ENCODE results near the gene MYMX.

MYMX gene

DNA sequence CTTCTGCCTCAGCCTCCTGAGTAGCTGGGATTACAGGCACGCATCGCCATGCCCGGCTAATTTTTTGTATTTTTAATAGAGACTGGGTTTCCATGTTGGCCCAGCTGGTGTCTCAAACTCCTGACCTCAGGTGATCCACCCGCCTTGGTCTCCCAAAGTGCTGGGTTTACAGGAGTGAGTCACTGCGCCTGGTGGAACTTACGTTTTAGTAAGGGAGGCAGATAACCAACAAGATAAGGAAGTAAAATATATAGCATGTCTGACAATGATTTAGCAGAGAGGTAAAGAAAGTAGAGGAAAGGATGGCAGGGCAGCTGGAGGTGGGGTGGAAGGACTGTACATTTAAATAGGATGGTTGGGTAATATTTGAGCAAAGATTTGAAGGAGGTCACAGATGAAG, 12.8 kb upstream of the MYMX start:
- TF ChIP-seq, protein P1, sequence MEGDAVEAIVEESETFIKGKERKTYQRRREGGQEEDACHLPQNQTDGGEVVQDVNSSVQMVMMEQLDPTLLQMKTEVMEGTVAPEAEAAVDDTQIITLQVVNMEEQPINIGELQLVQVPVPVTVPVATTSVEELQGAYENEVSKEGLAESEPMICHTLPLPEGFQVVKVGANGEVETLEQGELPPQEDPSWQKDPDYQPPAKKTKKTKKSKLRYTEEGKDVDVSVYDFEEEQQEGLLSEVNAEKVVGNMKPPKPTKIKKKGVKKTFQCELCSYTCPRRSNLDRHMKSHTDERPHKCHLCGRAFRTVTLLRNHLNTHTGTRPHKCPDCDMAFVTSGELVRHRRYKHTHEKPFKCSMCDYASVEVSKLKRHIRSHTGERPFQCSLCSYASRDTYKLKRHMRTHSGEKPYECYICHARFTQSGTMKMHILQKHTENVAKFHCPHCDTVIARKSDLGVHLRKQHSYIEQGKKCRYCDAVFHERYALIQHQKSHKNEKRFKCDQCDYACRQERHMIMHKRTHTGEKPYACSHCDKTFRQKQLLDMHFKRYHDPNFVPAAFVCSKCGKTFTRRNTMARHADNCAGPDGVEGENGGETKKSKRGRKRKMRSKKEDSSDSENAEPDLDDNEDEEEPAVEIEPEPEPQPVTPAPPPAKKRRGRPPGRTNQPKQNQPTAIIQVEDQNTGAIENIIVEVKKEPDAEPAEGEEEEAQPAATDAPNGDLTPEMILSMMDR (IDR thresholded peaks at IDR 0.05; ENCODE audit: low read depth, low read length, missing control alignments), result no peak
- DNase-seq (ENCODE audit: extremely low read depth, low read depth), result no peak
- H3K4me3 ChIP-seq (replicated peaks; ENCODE audit: low read depth, low read length), result no peak overlapping the region

DNA sequence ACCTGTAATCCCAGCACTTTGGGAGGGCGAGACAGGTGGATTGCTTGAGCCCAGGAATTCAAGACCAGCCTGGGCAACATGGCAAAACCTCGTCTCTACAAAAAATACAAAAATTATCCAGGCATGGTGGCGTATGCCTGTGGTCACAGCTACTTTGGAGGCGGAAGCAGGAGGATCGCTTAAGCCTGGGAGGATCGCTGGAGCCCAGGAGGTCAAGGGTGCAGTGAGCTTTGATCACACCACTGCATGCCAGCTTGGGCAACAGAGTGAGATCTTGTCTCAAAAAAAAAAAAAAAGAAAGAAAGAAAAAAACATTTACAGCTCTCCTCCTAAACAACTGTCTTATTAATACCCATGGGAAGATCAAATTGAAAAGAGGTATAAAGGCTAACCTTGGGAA, 8.8 kb upstream of the MYMX start:
- no peak for DNase-seq (ENCODE audit: extremely low read depth, low read depth)
- TF ChIP-seq, protein P1 (IDR thresholded peaks at IDR 0.05; ENCODE audit: low read depth, low read length, missing control alignments), result no peak
- H3K4me3 ChIP-seq (replicated peaks; ENCODE audit: low read depth, low read length), result no peak overlapping the region

DNA sequence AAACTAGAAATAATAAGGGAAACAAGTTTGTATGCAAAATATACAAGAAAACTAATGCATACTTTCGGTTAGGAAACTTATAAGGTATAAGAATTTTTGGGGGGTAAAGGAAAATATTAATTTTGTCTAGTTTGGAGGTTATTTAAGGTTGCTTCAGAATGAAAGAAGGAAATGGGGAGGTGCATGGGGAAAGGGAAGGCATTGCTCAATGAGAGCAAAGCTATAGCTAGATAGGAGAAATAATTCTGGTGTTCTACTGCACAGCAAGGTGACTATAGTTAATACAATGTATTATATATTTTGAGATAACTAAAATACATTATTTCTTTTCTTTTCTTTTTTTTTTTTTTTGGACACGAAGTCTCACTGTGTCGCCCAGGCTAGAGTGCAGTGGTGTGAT, 5.4 kb upstream of the MYMX start:
- H3K4me3 ChIP-seq (replicated peaks; ENCODE audit: low read depth, low read length), result no peak overlapping the region
- TF ChIP-seq, protein P1 (IDR thresholded peaks at IDR 0.05; ENCODE audit: low read depth, low read length, missing control alignments), result no peak

DNA sequence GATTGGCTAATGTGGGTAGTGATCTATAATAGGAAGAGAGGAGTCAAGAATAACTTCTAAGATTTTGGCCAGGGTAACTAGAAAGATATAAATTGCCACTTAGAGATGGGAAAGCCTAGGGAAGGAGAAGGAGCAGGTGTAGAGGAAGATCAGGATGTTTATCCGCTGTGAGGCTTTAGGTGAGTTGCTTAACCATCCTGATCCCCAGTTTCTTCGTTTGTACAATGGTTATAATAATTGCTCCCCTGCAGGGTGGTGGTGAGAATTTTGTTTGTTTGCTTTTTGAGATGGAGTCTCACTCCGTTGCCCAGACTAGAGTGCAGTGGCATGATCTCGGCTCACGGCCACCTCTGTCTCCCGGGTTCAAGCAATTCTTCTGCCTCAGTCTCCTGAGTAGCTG, 2.4 kb upstream of the MYMX start:
- no peak for DNase-seq (ENCODE audit: extremely low read depth, low read depth)
- no peak overlapping the region for H3K4me3 ChIP-seq (replicated peaks; ENCODE audit: low read depth, low read length)
- TF ChIP-seq, protein P1 (IDR thresholded peaks at IDR 0.05; ENCODE audit: low read depth, low read length, missing control alignments), result no peak

More for the DNA sequence above, 5.4 kb upstream of the MYMX start:
- no peak for DNase-seq (ENCODE audit: extremely low read depth, low read depth)

DNA sequence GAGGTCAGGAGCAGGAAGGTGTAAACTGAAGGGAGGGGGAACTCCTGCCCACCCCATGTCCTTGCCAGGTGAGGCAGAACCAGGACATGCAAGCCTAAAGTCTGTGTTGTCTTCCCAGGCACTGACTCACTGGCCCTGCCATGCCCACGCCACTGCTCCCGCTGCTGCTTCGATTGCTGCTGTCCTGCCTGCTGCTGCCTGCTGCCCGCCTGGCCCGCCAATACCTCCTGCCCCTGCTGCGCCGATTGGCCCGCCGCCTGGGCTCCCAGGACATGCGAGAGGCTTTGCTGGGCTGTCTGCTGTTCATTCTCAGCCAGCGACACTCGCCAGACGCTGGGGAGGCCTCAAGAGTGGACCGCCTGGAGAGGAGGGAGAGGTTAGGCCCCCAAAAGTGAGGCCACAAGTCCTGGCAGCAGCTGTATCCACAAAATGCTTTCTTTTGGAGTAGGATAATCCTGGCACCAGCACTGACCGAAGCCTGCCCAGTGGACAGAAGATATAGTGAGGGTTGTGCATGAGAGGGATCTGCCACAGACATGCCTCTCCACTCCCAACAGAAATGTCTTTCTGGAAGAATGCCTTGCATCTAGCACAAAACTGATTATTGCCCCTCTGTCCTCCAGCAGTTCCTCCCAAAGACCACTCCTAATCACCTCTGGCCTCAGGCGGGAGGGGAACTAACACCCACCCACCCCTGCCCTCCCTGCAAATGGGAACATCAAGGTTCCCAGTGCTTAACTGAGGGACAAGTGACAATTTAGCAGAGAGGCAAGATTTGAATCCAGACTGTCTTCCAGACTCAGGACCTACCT, 812 bp downstream of the MYMX start:
- DNase-seq (ENCODE audit: extremely low read depth, low read depth), result no peak
- TF ChIP-seq, protein P1 (IDR thresholded peaks at IDR 0.05; ENCODE audit: low read depth, low read length, missing control alignments), result no peak
- no peak overlapping the region for H3K4me3 ChIP-seq (replicated peaks; ENCODE audit: low read depth, low read length)

DNA sequence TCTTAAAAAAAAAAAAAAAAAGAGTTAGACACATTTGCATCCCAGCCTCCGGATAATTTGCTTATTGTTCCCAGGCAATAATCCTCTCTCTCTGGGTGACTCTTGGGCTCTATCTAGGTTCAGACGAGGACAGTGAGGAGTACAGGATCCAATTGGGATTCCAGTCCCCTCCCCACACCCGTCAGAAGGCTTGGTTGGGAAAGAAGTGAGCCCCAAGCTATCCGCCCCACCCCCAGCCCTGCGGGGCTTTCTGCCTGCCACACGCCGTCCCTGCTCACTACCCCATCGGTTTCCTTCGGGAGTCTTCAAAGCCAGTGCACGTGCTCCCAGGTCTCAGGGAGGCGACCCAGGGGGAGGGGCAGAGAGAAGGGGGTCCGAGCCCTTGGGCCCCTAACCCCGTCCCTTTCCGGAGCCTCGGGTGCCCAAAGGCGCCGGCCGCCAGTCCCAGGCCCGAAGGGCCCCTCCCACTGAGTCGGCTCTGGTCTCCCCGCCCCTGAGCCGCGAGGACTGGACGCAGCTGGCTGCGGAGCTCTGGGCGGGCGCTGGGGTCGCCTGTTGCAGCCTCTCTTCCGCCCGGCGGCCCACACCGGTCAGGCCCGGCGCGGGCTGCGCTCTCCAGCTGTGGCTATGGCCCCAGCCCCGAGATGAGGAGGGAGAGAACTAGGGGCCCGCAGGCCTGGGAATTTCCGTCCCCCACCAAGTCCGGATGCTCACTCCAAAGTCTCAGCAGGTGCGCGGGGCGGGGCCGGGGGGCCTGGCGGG, 2.5 kb downstream of the MYMX start:
- H3K4me3 ChIP-seq (replicated peaks; ENCODE audit: low read depth, low read length), result peak overlapping the region; percentile 37
- DNase-seq (ENCODE audit: extremely low read depth, low read depth), result no peak
- TF ChIP-seq, protein P1 (IDR thresholded peaks at IDR 0.05; ENCODE audit: low read depth, low read length, missing control alignments), result no peak
